PC-9 (cell line): ENCODE measurements around the gene GABARAP. TPM values are rescaled to one million over a fixed set of nuclear protein-coding genes. Genes with fewer than 3 reads are reported as not detected.
A peak's percentile ranks its signal among the peaks of the same experiment; 100 is the strongest.

ENCODE experiments used
- BruUV-seq: library from RNA; stranded (reverse); fragments of 400-500 nt; replicated peaks from 2 replicates; lab custom pipeline; 2021; lab: Mats Ljungman, UMichigan
- CTCF ChIA-PET: fragments of 300-600 bp; sonication (Branson Sonifier 250); formaldehyde crosslinking; loops from one replicate; lab custom pipeline; 2022; ENCODE audit warnings: antibody characterized with exemption; lab: Charles Lee
- POLR2A ChIA-PET: fragments of 300-600 bp; sonication (Branson Sonifier 250); formaldehyde crosslinking; loops from one replicate; lab custom pipeline; 2022; ENCODE audit warnings: antibody characterized with exemption; ENCODE audit not compliant: unreplicated experiment; lab: Charles Lee
- DNase-seq, 2 experiments: peaks; one replicate each; pipeline versions ENCODE4 v3.0.0 to v3.0.0-alpha.2; 2015 to 2022; ENCODE audit warnings: mixed read lengths in 1 of 2
- H2AFZ ChIP-seq: fragments of 200-600 bp; sonication (generic); 2 replicates; pipeline ENCODE4 v1.8.1; 2017; ENCODE audit warnings: antibody characterized with exemption
- H3F3A ChIP-seq: fragments of 200-600 bp; sonication (generic); 2 replicates; pipeline ENCODE4 v1.8.1; 2017; ENCODE audit warnings: antibody characterized with exemption, mild to moderate bottlenecking, low read depth; ENCODE audit not compliant: insufficient read depth
- H3K27ac ChIP-seq: fragments of 200-600 bp; sonication (generic); 2 replicates; pipeline ENCODE4 v1.6.1; 2016; ENCODE audit warnings: mixed run types
- H3K27me3 ChIP-seq: fragments of 200-600 bp; sonication (generic); 2 replicates; pipeline ENCODE4 v1.6.1; 2016; ENCODE audit warnings: low read depth, mixed run types; ENCODE audit not compliant: insufficient read depth
- H3K36me3 ChIP-seq: fragments of 200-600 bp; sonication (generic); 2 replicates; pipeline ENCODE4 v1.6.1; 2016; ENCODE audit warnings: low read depth, mixed run types
- H3K4me1 ChIP-seq: fragments of 200-600 bp; sonication (generic); replicated peaks from 2 replicates; pipeline ENCODE4 v1.6.1; 2016; ENCODE audit warnings: mixed run types; ENCODE audit not compliant: insufficient read depth
- H3K4me2 ChIP-seq: fragments of 200-600 bp; sonication (generic); 2 replicates; pipeline ENCODE4 v1.6.1; 2017; ENCODE audit warnings: mixed run types
- H3K4me3 ChIP-seq: fragments of 200-600 bp; sonication (generic); 2 replicates; pipeline ENCODE4 v1.6.1; 2016; ENCODE audit warnings: mixed run types
- H3K79me2 ChIP-seq: fragments of 200-600 bp; sonication (generic); 2 replicates; pipeline ENCODE4 v1.6.1; 2017; ENCODE audit warnings: low read depth, mixed run types
- H3K9me2 ChIP-seq: fragments of 200-600 bp; sonication (generic); 2 replicates; pipeline ENCODE4 v1.8.1; 2017; ENCODE audit warnings: mild to moderate bottlenecking; ENCODE audit not compliant: insufficient read depth
- H3K9me3 ChIP-seq: fragments of 200-600 bp; sonication (generic); 2 replicates; pipeline ENCODE4 v1.8.1; 2016; ENCODE audit warnings: low read depth; ENCODE audit not compliant: insufficient read depth
- H4K20me1 ChIP-seq: fragments of 200-600 bp; sonication (generic); 2 replicates; pipeline ENCODE4 v1.8.1; 2017; ENCODE audit not compliant: insufficient read depth
- CTCF ChIP-seq: fragments of 200-600 bp; sonication (generic); conservative IDR thresholded peaks from 2 replicates; pipeline ENCODE4 v1.6.1; 2017; ENCODE audit warnings: mixed run types, antibody characterized with exemption, mild to moderate bottlenecking, moderate library complexity
- EZH2 ChIP-seq: fragments of 200-600 bp; sonication (generic); IDR thresholded peaks from 2 replicates; pipeline ENCODE4 v1.8.0; 2017; ENCODE audit warnings: antibody characterized with exemption, low read depth
- intact Hi-C: fragments of 100-400 bp; cut with micrococcal nuclease; formaldehyde crosslinking; loops from one replicate; pipeline ENCODE4 v1.10.0; 2022; ENCODE audit not compliant: unreplicated experiment
- total RNA-seq: library from RNA; stranded (reverse); gene quantifications from 2 replicates; pipeline ENCODE4 v1.2.3, GENCODE V29; 2021

The GABARAP gene
- total RNA-seq, 1 experiment from 2014 or later: 424 TPM

GRCh38 chr17:7222093-7222971, 19.9 kb downstream of the GABARAP start:
- peaks cover 33% of the 10 kb centered on the region for H3K4me1 ChIP-seq
- peaks cover 67% of the 10 kb centered on the region for H3F3A ChIP-seq
- ChIA-PET CTCF (no interaction called here), POLR2A (interaction anchor here (0.5 kb wide), 1 partner anchor 662 kb away, joined by 3 read pairs; no protein-coding TSS in a partner anchor)
- H2AFZ ChIP-seq: no peak overlapping the region
- H3K4me3 ChIP-seq: peak overlapping the region; percentile 77; the same call in 1 of the 2 replicates
- H3K9me2 ChIP-seq: no peaks in the 10 kb centered on the region
- peaks cover 34% of the 10 kb centered on the region for H3K79me2 ChIP-seq
- peaks cover 36% of the 10 kb centered on the region for H4K20me1 ChIP-seq
- H3K4me2 ChIP-seq: peak overlapping the region; percentile 89
- BruUV-seq: no TSS peak
- peaks cover 31% of the 10 kb centered on the region for H3K36me3 ChIP-seq
- no peaks in the 10 kb centered on the region for H3K27me3 ChIP-seq
- peak overlapping the region; percentile 98 for H3K27ac ChIP-seq
- TF ChIP-seq CTCF: no peak
- H3K9me3 ChIP-seq: no peaks in the 10 kb centered on the region
- DNase-seq: no peak
- intact Hi-C loops: loop anchor here (5.0 kb wide), 1 partner anchor 85 kb away; the partner anchor contains the start of gene EIF5A

GRCh38 chr17:7221278-7222092, 20.8 kb downstream of the GABARAP start:
- Histone ChIP-seq H3K36me3 (peaks cover 31% of the 10 kb centered on the region), H3F3A (peaks cover 59% of the 10 kb centered on the region), H3K4me3 (peak overlapping the region; percentile 77), H3K27me3 (no peaks in the 10 kb centered on the region), H3K79me2 (peaks cover 34% of the 10 kb centered on the region), H3K4me2 (peak overlapping the region; percentile 89), H3K27ac (peak overlapping the region; percentile 98), H3K9me2 (no peaks in the 10 kb centered on the region), H3K9me3 (no peaks in the 10 kb centered on the region), H3K4me1 (peaks cover 33% of the 10 kb centered on the region), H4K20me1 (peaks cover 36% of the 10 kb centered on the region), H2AFZ (no peak overlapping the region)
- TF ChIP-seq EZH2: no peak
- TF ChIP-seq CTCF: no peak
- intact Hi-C loops: loop anchor here (5.0 kb wide), 1 partner anchor 86 kb away; the partner anchor contains the start of gene EIF5A
- ChIA-PET POLR2A (interaction anchor here (0.5 to 1.1 kb wide), 4 partner anchors 20 to 352 kb away, joined by 3 to 5 read pairs (median 4); partner anchors contain the start of gene GABARAP), CTCF (interaction anchor here (0.5 to 1.1 kb wide), 3 partner anchors 18 to 179 kb away, joined by 4 to 13 read pairs (median 4); partner anchors contain the start of gene PHF23)
- no TSS peak for BruUV-seq
- no peak for DNase-seq
